Activated CD4-positive, alpha-beta T cell treated with anti-CD3 and anti-CD28 coated beads, Interleukin-2, amount 50 U/mL, for 16 hours (primary cell): ENCODE data around the gene SFI1.

Source experiments
- DNase-seq: peaks from one replicate; pipeline ENCODE4 v3.0.0-alpha.2; 2020

Gene SFI1

GRCh38 chr22:31620756-31621480 lies 124.6 kb downstream of the SFI1 start:
- no peak for DNase-seq

- no peak for DNase-seq
Measured at GRCh38 chr22:31621507-31622124, 125.3 kb downstream of the SFI1 start.

GRCh38 chr22:31622980-31623379 lies 126.6 kb downstream of the SFI1 start:
- no peak for DNase-seq

- DNase-seq, result no peak
Measured at GRCh38 chr22:31623592-31624304, 127.4 kb downstream of the SFI1 start.

GRCh38 chr22:31625257-31625640 lies 128.9 kb downstream of the SFI1 start:
- no peak for DNase-seq

GRCh38 chr22:31625661-31626426 lies 129.5 kb downstream of the SFI1 start:
- no peak for DNase-seq

GRCh38 chr22:31626427-31627150 lies 130.3 kb downstream of the SFI1 start:
- DNase-seq, result no peak

GRCh38 chr22:31627223-31627731 lies 130.9 kb downstream of the SFI1 start:
- DNase-seq, result no peak

- no peak for DNase-seq
Measured at GRCh38 chr22:31628362-31628761, 132.0 kb downstream of the SFI1 start.

- DNase-seq, result peak; percentile 31
Measured at GRCh38 chr22:31628969-31629708, 132.8 kb downstream of the SFI1 start.

- DNase-seq, result no peak
Measured at GRCh38 chr22:31629741-31630184, 133.4 kb downstream of the SFI1 start.

- DNase-seq, result peak; percentile 91
Measured at GRCh38 chr22:31630331-31631329, 134.3 kb downstream of the SFI1 start.

GRCh38 chr22:31631436-31631835 lies 135.1 kb downstream of the SFI1 start:
- DNase-seq, result no peak

GRCh38 chr22:31635638-31636306 lies 139.4 kb downstream of the SFI1 start:
- no peak for DNase-seq

- DNase-seq, result no peak
Measured at GRCh38 chr22:31637447-31637890, 141.1 kb downstream of the SFI1 start.

GRCh38 chr22:31637891-31638618 lies 141.7 kb downstream of the SFI1 start:
- peak; percentile 43 for DNase-seq

- DNase-seq, result no peak
Measured at GRCh38 chr22:31639436-31640039, 143.2 kb downstream of the SFI1 start.
